Karpas-422 (cell line): ENCODE results near the gene RPL35A. TPM values are rescaled to one million over a fixed set of nuclear protein-coding genes. Genes with fewer than 3 reads are reported as not detected.

Experiments
- DNase-seq: peaks from one replicate; pipeline ENCODE4 v3.0.0-alpha.2; 2015
- H2AFZ ChIP-seq: fragments of 200-600 bp; sonication (generic); 2 replicates; pipeline ENCODE4 v1.6.1; 2014; ENCODE audit warnings: antibody characterized with exemption, low read length, mixed read lengths
- H3K27ac ChIP-seq: fragments of 200-600 bp; sonication (generic); 2 replicates; pipeline ENCODE4 v1.5.1; 2014; ENCODE audit warnings: mild to moderate bottlenecking, low read length, moderate library complexity
- H3K27me3 ChIP-seq: fragments of 200-600 bp; sonication (generic); 2 replicates; pipeline ENCODE4 v1.6.1; 2014; ENCODE audit warnings: low read length, mixed read lengths
- H3K36me3 ChIP-seq: fragments of 200-600 bp; sonication (generic); 2 replicates; pipeline ENCODE4 v1.6.1; 2014; ENCODE audit warnings: low read length, mixed read lengths; ENCODE audit not compliant: insufficient read depth
- H3K4me1 ChIP-seq: fragments of 200-600 bp; sonication (generic); 2 replicates; pipeline ENCODE4 v1.6.1; 2014; ENCODE audit warnings: mild to moderate bottlenecking, low read length, mixed read lengths
- H3K4me2 ChIP-seq: fragments of 200-600 bp; sonication (generic); 2 replicates; pipeline ENCODE4 v1.6.1; 2014; ENCODE audit warnings: low read length, low read depth, mild to moderate bottlenecking; ENCODE audit not compliant: poor library complexity, severe bottlenecking
- H3K4me3 ChIP-seq: fragments of 200-600 bp; sonication (generic); 2 replicates; pipeline ENCODE4 v1.5.1; 2014; ENCODE audit warnings: mild to moderate bottlenecking, antibody characterized with exemption, low read length, mixed read lengths
- H3K79me2 ChIP-seq: fragments of 200-600 bp; sonication (generic); 2 replicates; pipeline ENCODE4 v1.6.1; 2014; ENCODE audit warnings: mild to moderate bottlenecking, low read length, mixed read lengths
- H3K9ac ChIP-seq: fragments of 200-600 bp; sonication (generic); 2 replicates; pipeline ENCODE4 v1.6.0; 2014; ENCODE audit warnings: low read length
- H3K9me2 ChIP-seq: fragments of 200-600 bp; sonication (generic), shearing (Covaris generic); replicated peaks from 2 replicates; pipeline ENCODE4 v1.6.0; 2014; ENCODE audit warnings: mild to moderate bottlenecking, low read length, moderate library complexity; ENCODE audit not compliant: insufficient read depth
- H3K9me3 ChIP-seq: fragments of 300-700, 200-600 bp; sonication (generic); 2 replicates; pipeline ENCODE4 v1.6.1; 2014; ENCODE audit warnings: low read length, mixed read lengths
- H4K20me1 ChIP-seq: fragments of 200-600 bp; sonication (generic); 2 replicates; pipeline ENCODE4 v1.6.1; 2014; ENCODE audit warnings: mild to moderate bottlenecking, antibody characterized with exemption, low read length, low read depth; ENCODE audit not compliant: insufficient read depth
- small RNA-seq: library from RNA; depleted of rRNA; stranded (forward); fragments of <200 nt; gene quantifications from one replicate; pipeline ENCODE3, GENCODE V24; 2014
- total RNA-seq: library from RNA; depleted of rRNA; stranded (reverse); fragments of >200 nt; shearing (Covaris generic); gene quantifications from 2 replicates; pipeline ENCODE4 v1.2.3, GENCODE V29; 2014; ENCODE audit warnings: low replicate concordance; rRNA removed

RPL35A gene
- total RNA-seq, 1 experiment from 2014 or later, result 2,222 TPM

DNA sequence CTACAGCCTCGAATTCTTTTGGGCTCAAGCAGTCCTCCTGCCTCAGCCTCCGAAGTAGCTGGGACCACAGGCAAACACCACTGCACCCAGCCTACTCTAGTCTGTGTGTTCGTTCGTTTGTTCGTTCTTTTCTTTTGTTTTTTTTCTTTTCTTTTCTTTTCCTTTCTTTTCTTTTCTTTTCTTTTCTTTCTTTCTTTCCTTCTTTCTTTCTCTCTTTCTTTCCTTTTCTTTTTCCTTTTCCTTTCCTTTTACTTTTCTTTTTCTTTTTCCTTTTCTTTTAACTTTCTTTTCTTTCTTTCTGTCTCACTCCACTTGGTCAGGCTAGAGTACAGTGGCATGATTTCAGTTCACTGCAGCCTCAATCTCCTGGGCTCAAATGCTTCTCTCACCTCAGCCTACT, 46.9 kb downstream of the RPL35A start:
- Histone ChIP-seq H3K9ac (no peak overlapping the region), H3K79me2 (no peaks in the 10 kb centered on the region), H3K36me3 (no peaks in the 10 kb centered on the region), H3K9me2 (no peaks in the 10 kb centered on the region), H3K4me3 (no peak overlapping the region), H3K27ac (no peak overlapping the region), H3K27me3 (no peaks in the 10 kb centered on the region), H4K20me1 (no peaks in the 10 kb centered on the region), H2AFZ (no peak overlapping the region), H3K4me2 (no peak overlapping the region), H3K9me3 (no peaks in the 10 kb centered on the region), H3K4me1 (peaks cover 4% of the 10 kb centered on the region; the same call in 1 of the 2 replicates)
- DNase-seq, result no peak

DNA sequence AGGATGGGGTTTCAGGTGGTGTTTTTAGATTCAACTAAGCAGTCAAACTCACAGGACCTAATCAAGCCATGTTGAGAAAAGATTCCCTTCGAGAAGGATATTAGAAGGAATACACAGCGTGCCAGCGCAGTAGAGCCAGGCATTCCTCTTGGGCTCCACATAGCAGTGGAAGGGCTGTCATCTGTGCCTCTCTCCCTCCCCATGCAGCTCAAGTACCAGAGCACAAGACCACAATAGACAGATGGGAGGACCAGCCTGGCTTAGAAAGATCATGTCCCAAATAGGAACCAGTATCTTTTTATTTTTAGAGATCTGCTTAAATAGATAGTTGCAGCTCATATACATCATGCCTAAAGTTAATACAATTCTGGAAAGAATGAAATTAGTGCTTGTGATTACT, 47.9 kb downstream of the RPL35A start:
- H3K4me2 ChIP-seq, result no peak overlapping the region
- no peaks in the 10 kb centered on the region for H3K9me2 ChIP-seq
- H4K20me1 ChIP-seq, result no peaks in the 10 kb centered on the region
- H3K27me3 ChIP-seq, result no peaks in the 10 kb centered on the region
- no peak for DNase-seq
- no peak overlapping the region for H3K27ac ChIP-seq
- H2AFZ ChIP-seq, result no peak overlapping the region
- H3K9ac ChIP-seq, result no peak overlapping the region
- peaks cover 4% of the 10 kb centered on the region; the same call in 1 of the 2 replicates for H3K4me1 ChIP-seq
- no peaks in the 10 kb centered on the region for H3K9me3 ChIP-seq
- H3K79me2 ChIP-seq, result no peaks in the 10 kb centered on the region
- H3K4me3 ChIP-seq, result no peak overlapping the region
- H3K36me3 ChIP-seq, result no peaks in the 10 kb centered on the region

Small RNA genes within 50 kb of the gene (small RNA-seq; reads per million reads assigned to genes)
- gene RNU6-621P, result not detected

Other genes starting within 250 kb of the RPL35A start
- 87.0 and 128 TPM in 2 replicates for gene RUBCN, start 213.3 kb upstream of the RPL35A start, total RNA-seq
- gene FYTTD1, start 200.3 kb upstream of the RPL35A start, total RNA-seq, result 145 and 204 TPM in 2 replicates
- 107 and 164 TPM in 2 replicates for gene LRCH3, start 158.9 kb upstream of the RPL35A start, total RNA-seq
- 2.8 and 7.8 TPM in 2 replicates for gene LMLN, start 10.0 kb downstream of the RPL35A start, total RNA-seq